Mesendoderm (in vitro differentiated cells): Measurements from ENCODE around the gene ZMYND8. TPM values are rescaled to one million over a fixed set of nuclear protein-coding genes. Genes with fewer than 3 reads are reported as not detected.

Experiments
- DNase-seq: peaks from one replicate; pipeline ENCODE4 v3.0.0; 2013
- H2AK5ac ChIP-seq: 2 replicates; pipeline ENCODE4 v1.6.1; 2013; ENCODE audit warnings: low read length, inconsistent platforms
- H2BK120ac ChIP-seq: 2 replicates; pipeline ENCODE4 v1.6.1; 2013; ENCODE audit warnings: low read depth, mild to moderate bottlenecking, low read length, moderate library complexity, mixed read lengths
- H2BK15ac ChIP-seq: replicated peaks from 2 replicates; pipeline ENCODE4 v1.6.1; 2013; ENCODE audit warnings: low read depth, mild to moderate bottlenecking, moderate library complexity
- H2BK5ac ChIP-seq: 2 replicates; pipeline ENCODE4 v1.6.1; 2013; ENCODE audit warnings: low read length, inconsistent platforms
- H3K18ac ChIP-seq: 2 replicates; pipeline ENCODE4 v1.6.1; 2013; ENCODE audit warnings: mild to moderate bottlenecking, low read length, mixed read lengths
- H3K23ac ChIP-seq: one replicate; pipeline ENCODE4 v1.6.1; 2013; ENCODE audit warnings: low read length
- H3K27ac ChIP-seq: 2 replicates; pipeline ENCODE4 v1.5.1; 2013; ENCODE audit warnings: low read depth, mild to moderate bottlenecking, inconsistent platforms, low read length, moderate library complexity
- H3K27me3 ChIP-seq: 2 replicates; pipeline ENCODE4 v1.6.1; 2013; ENCODE audit warnings: low read length, control low read depth, mild to moderate bottlenecking, inconsistent platforms; ENCODE audit not compliant: insufficient read depth, poor library complexity
- H3K36me3 ChIP-seq: 2 replicates; pipeline ENCODE4 v1.6.1; 2013; ENCODE audit warnings: low read length, inconsistent platforms; ENCODE audit not compliant: control insufficient read depth, insufficient read depth
- H3K4ac ChIP-seq: one replicate; pipeline ENCODE4 v1.6.1; 2013; ENCODE audit warnings: low read depth, mild to moderate bottlenecking, low read length, moderate library complexity
- H3K4me1 ChIP-seq: 2 replicates; pipeline ENCODE4 v1.6.1; 2013; ENCODE audit warnings: low read depth, low read length, inconsistent platforms; ENCODE audit not compliant: control insufficient read depth
- H3K4me2 ChIP-seq: 2 replicates; pipeline ENCODE4 v1.6.1; 2013; ENCODE audit warnings: low read length
- H3K4me3 ChIP-seq: 2 replicates; pipeline ENCODE4 v1.5.1; 2013; ENCODE audit warnings: mild to moderate bottlenecking, low read length
- H3K56ac ChIP-seq: one replicate; pipeline ENCODE4 v1.6.1; 2013; ENCODE audit warnings: low read length
- H3K79me1 ChIP-seq: 2 replicates; pipeline ENCODE4 v1.6.1; 2013; ENCODE audit warnings: low read length, inconsistent platforms
- H3K79me2 ChIP-seq: 2 replicates; pipeline ENCODE4 v1.6.1; 2013; ENCODE audit warnings: mild to moderate bottlenecking, low read length; ENCODE audit not compliant: control insufficient read depth, insufficient read depth
- H3K9ac ChIP-seq: 2 replicates; pipeline ENCODE4 v1.6.1; 2013; ENCODE audit warnings: low read length, inconsistent platforms
- H4K5ac ChIP-seq: one replicate; pipeline ENCODE4 v1.6.1; 2013; ENCODE audit warnings: low read length
- H4K8ac ChIP-seq: one replicate; pipeline ENCODE4 v1.6.1; 2013; ENCODE audit warnings: low read depth, mild to moderate bottlenecking, control low read depth, low read length, moderate library complexity
- WGBS: extraction: QIAGEN DNeasy Blood & Tissue Kit; methylation state at CpG from one replicate; pipeline ENCODE4 v1.1.7; 2013; ENCODE audit warnings: low lambda C conversion rate, missing lambda C conversion rate; ENCODE audit not compliant: insufficient coverage; ENCODE audit errors: extremely low coverage; 5-methylcytosine and 5-hydroxymethylcytosine counted together
- polyA plus RNA-seq, 2 experiments: library from polyadenylated mRNA; stranded (reverse); fragments of 200-250 nt; gene quantifications; one replicate each; pipeline ENCODE4 v1.2.3, GENCODE V29; 2013

ZMYND8 gene
- polyA plus RNA-seq (2013, experiment 1 of 2) = 29.6 TPM
- polyA plus RNA-seq (2013, experiment 2 of 2) = 30.9 TPM

DNA sequence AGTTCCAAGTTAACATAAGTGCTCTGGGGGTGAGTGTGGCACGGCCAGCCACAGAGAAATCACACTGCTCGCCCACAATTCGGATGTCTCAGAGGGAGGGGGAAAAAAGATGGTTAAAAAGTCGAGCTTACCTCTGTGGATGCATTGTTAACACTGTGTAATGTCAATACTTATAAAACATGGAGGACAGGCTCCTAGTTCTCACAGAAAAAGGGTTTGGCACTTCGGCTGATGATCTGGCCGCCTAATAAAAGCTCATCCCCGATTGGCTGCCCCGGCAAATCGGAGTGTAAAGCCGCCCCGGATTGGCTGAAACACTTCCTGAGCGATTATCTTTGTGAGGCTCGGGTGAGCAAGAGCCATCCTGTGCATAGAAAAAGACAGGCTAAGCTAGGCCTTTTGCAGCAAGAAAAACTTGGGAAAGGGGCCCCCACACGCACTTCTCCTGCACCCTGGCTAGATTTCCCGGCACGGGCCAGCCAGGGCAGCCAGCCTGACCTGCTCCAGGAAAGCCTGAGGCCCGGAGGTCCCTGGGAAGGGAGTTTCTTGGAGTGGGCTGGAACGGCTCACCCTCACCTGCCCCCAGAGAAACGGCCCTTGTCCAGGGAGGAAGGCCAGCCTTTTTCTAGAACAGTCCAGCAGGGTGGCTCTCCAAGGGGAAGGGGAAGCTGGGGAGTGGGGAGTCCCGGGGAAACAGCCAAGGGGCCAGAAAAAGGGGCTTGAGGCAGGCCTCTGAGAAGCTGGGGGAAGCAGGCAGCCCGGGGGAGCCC lies at the start of gene ZMYND8:
ZMYND8 (minus strand) TSS at position 174 of the 770 bp plus-strand sequence; CDS start at position 145, 29 bp downstream.
- WGBS = no CpG with 5 or more reads among the region's 21 CpGs

DNA sequence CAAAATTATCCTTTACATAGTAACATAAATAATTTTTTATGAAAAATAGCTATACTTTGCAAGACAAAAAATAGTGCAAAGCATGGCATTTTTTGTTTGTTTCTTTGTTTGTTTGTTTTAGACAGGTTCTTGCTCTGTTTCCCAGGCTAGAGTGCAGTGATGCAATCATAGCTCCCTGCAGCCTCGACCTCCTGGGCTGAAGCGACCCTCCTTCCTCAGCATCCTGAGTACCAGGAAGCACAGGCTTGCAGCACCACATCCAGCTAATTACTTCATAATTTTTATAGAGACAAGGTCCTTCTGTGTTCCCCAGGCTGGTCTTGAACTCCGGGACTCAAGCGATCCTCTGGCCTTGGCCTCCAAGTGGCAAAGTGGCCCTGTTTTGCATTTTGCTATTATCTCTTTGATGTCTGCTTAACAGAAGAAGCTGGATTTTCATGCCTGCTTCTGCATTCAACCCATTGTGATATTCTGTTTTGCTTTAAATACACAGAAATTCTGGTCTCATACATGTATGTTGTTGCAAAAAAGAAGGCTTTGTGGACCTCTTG lies 49.4 kb upstream of the ZMYND8 start:
- H3K23ac ChIP-seq = no peak overlapping the region
- no peaks in the 10 kb centered on the region for H3K79me1 ChIP-seq
- no peak overlapping the region for H4K5ac ChIP-seq
- H3K4me2 ChIP-seq = no peak overlapping the region
- no CpG with 5 or more reads among the region's 4 CpGs for WGBS
- H3K56ac ChIP-seq = no peak overlapping the region
- H3K27me3 ChIP-seq = no peaks in the 10 kb centered on the region
- no peak overlapping the region for H2BK120ac ChIP-seq
- H3K9ac ChIP-seq = no peak overlapping the region
- H3K4me1 ChIP-seq = no peaks in the 10 kb centered on the region
- no peak overlapping the region for H3K27ac ChIP-seq
- no peak overlapping the region for H4K8ac ChIP-seq
- H3K36me3 ChIP-seq = no peaks in the 10 kb centered on the region
- H2BK15ac ChIP-seq = no peak overlapping the region
- no peak overlapping the region for H2AK5ac ChIP-seq
- H2BK5ac ChIP-seq = no peak overlapping the region
- no peaks in the 10 kb centered on the region for H3K79me2 ChIP-seq
- no peak overlapping the region for H3K18ac ChIP-seq
- H3K4me3 ChIP-seq = no peak overlapping the region
- no peak overlapping the region for H3K4ac ChIP-seq
- DNase-seq = no peak

More for the DNA sequence above, at the start of gene ZMYND8:
- Histone ChIP-seq H3K23ac (peak within 1 kb of the TSS; percentile 48), H4K8ac (peak within 1 kb of the TSS; percentile 99), H4K5ac (peak within 1 kb of the TSS; percentile 98), H2AK5ac (peak within 1 kb of the TSS; percentile 95), H2BK120ac (peak within 1 kb of the TSS; percentile 100), H3K56ac (peak within 1 kb of the TSS; percentile 98), H3K4ac (peak within 1 kb of the TSS; percentile 100), H3K27ac (peak within 1 kb of the TSS; percentile 98), H3K4me2 (peak within 1 kb of the TSS; percentile 50), H3K27me3 (no peaks in the 10 kb centered on the region), H3K18ac (peak within 1 kb of the TSS; percentile 100), H3K4me3 (no peak within 1 kb of the TSS), H2BK15ac (peak within 1 kb of the TSS; percentile 86), H3K79me1 (peaks cover 2% of the 10 kb centered on the region), H3K36me3 (no peaks in the 10 kb centered on the region), H3K79me2 (peaks cover 43% of the 10 kb centered on the region), H3K9ac (peak within 1 kb of the TSS; percentile 86), H3K4me1 (peaks cover 59% of the 10 kb centered on the region), H2BK5ac (peak within 1 kb of the TSS; percentile 96)
- peak; percentile 97 for DNase-seq

DNA sequence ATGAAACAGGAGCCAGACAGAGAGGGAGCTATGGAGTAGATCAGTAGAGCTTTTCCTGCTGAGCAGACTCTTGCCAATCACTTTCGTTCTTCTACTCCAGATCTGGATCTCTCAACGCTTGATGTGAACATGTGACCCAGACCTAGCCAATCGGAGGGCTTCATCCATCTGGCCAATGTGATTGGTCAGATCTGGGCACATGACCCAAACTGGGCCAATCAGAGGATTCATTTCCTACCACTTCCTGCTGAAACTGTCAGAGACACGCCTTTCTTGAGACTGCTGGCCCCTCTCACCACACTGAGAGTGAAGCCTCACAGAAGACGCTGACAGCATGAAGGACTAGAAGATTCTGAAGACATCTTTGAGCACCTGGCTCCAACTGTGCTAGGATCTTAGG lies 44.2 kb upstream of the ZMYND8 start:
- Histone ChIP-seq H3K27me3 (no peaks in the 10 kb centered on the region), H3K4ac (no peak overlapping the region), H4K5ac (no peak overlapping the region), H3K4me3 (no peak overlapping the region), H4K8ac (no peak overlapping the region), H3K27ac (no peak overlapping the region), H3K36me3 (no peaks in the 10 kb centered on the region), H2BK15ac (no peak overlapping the region), H2BK5ac (no peak overlapping the region), H3K9ac (no peak overlapping the region), H3K4me2 (no peak overlapping the region), H3K79me1 (no peaks in the 10 kb centered on the region), H2AK5ac (no peak overlapping the region), H3K4me1 (no peaks in the 10 kb centered on the region), H3K23ac (no peak overlapping the region), H3K18ac (no peak overlapping the region), H3K79me2 (no peaks in the 10 kb centered on the region), H2BK120ac (no peak overlapping the region), H3K56ac (no peak overlapping the region)
- no CpG with 5 or more reads among the region's 5 CpGs for WGBS
- peak; percentile 65 for DNase-seq

DNA sequence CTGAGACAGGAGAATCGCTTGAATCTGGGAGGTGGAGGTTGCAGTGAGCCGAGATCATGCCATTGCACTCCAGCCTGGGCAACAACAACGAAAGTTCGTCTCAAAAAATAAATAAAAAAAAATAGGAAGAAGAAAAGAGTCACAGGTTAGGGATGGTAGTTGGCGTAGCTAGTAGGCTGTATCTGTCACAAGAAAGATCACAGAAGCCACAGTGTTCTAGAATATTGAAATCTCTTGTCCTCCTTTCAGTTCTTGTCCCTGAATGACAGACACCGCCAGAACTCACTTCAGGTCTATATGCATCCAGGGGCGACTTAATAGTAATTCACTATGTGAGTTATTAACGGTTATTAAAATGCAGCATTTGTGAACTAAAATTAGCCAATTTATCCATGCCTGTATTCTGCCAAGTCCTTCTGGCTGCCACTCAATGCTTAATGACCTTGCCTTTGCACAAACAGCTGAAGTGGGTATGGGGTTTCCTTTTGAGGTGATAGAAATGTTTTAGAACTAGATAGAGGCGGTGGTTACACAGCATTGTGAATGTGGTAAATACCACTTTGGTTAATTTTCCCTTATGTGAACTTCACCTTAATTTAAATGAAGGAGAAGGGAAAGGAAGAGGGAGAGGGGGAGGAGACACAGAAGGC lies 41.3 kb upstream of the ZMYND8 start:
- H2AK5ac ChIP-seq = no peak overlapping the region
- H3K36me3 ChIP-seq = no peaks in the 10 kb centered on the region
- no peak overlapping the region for H3K27ac ChIP-seq
- no peak for DNase-seq
- no peak overlapping the region for H3K4me3 ChIP-seq
- H2BK120ac ChIP-seq = no peak overlapping the region
- H3K4me2 ChIP-seq = no peak overlapping the region
- no peak overlapping the region for H3K23ac ChIP-seq
- H3K18ac ChIP-seq = no peak overlapping the region
- H3K9ac ChIP-seq = no peak overlapping the region
- H2BK15ac ChIP-seq = no peak overlapping the region
- no CpG with 5 or more reads among the region's 9 CpGs for WGBS
- no peaks in the 10 kb centered on the region for H3K79me1 ChIP-seq
- no peak overlapping the region for H4K8ac ChIP-seq
- no peaks in the 10 kb centered on the region for H3K4me1 ChIP-seq
- H3K4ac ChIP-seq = no peak overlapping the region
- H3K56ac ChIP-seq = no peak overlapping the region
- H3K79me2 ChIP-seq = no peaks in the 10 kb centered on the region
- H3K27me3 ChIP-seq = no peaks in the 10 kb centered on the region
- no peak overlapping the region for H2BK5ac ChIP-seq
- H4K5ac ChIP-seq = no peak overlapping the region

DNA sequence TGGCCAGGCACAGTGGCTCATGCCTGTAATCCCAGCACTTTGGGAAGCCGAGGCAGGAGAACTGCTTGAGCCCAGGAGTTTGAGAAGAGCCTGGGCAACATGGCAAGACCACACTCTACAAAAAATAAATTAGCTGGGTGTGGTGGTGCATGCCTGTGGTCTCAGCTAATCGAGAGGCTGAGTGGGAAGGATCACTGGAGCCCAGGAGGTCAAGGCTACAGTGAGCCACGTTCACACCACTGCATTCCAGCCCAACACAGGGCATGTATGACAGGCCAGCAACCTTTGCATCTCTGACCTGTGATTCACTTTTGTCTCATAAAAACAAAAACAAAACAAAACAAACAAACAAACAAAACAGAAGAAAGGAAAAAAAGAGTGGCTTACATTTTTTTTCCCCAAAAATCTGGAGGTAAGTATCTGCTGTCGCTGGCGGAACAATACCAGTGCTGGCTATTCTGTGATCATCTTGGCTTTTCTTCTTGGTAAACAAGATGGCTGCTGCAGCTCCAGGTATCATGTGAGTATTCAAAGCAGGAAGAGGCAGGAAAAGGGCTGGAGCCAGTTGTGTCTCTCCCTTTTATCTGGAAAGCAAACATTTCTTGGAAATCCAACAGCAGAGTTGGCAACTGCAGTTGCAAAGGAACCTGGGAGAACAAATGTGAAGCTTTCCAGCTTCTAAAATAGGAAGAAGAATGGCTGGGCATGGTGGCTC lies 40.4 kb upstream of the ZMYND8 start:
- H3K36me3 ChIP-seq = no peaks in the 10 kb centered on the region
- no peak overlapping the region for H2BK120ac ChIP-seq
- no peaks in the 10 kb centered on the region for H3K79me2 ChIP-seq
- no peak overlapping the region for H4K5ac ChIP-seq
- H2BK15ac ChIP-seq = no peak overlapping the region
- no CpG with 5 or more reads among the region's 5 CpGs for WGBS
- no peak overlapping the region for H4K8ac ChIP-seq
- H2BK5ac ChIP-seq = no peak overlapping the region
- no peak overlapping the region for H3K23ac ChIP-seq
- no peak overlapping the region for H3K56ac ChIP-seq
- no peaks in the 10 kb centered on the region for H3K79me1 ChIP-seq
- no peak overlapping the region for H3K4me2 ChIP-seq
- no peak overlapping the region for H3K18ac ChIP-seq
- no peaks in the 10 kb centered on the region for H3K4me1 ChIP-seq
- H3K4me3 ChIP-seq = no peak overlapping the region
- H3K4ac ChIP-seq = no peak overlapping the region
- DNase-seq = no peak
- no peaks in the 10 kb centered on the region for H3K27me3 ChIP-seq
- H3K27ac ChIP-seq = no peak overlapping the region
- no peak overlapping the region for H3K9ac ChIP-seq
- H2AK5ac ChIP-seq = no peak overlapping the region
